Trophoblast cell (in vitro differentiated cells and primary cell): ENCODE data around the gene NEK1.

ENCODE experiments used
- DNase-seq, 2 donors: peaks; one replicate each; pipeline ENCODE4 v3.0.0-alpha.2; 2016
- H2AFZ ChIP-seq: 2 replicates; pipeline ENCODE4 v1.6.1; 2013; ENCODE audit warnings: low read length, moderate library complexity, mild to moderate bottlenecking; ENCODE audit not compliant: insufficient read depth, poor library complexity
- H2AK5ac ChIP-seq: 2 replicates; pipeline ENCODE4 v1.6.1; 2013; ENCODE audit warnings: mild to moderate bottlenecking, low read length
- H2BK120ac ChIP-seq: 2 replicates; pipeline ENCODE4 v1.6.1; 2013; ENCODE audit warnings: low read length, mild to moderate bottlenecking, moderate library complexity; ENCODE audit not compliant: insufficient read depth, poor library complexity
- H2BK12ac ChIP-seq: 2 replicates; pipeline ENCODE4 v1.6.1; 2013; ENCODE audit warnings: mild to moderate bottlenecking, low read length, moderate library complexity
- H2BK5ac ChIP-seq: 2 replicates; pipeline ENCODE4 v1.6.1; 2013; ENCODE audit warnings: low read length, low read depth, moderate library complexity, mild to moderate bottlenecking; ENCODE audit not compliant: poor library complexity
- H3K14ac ChIP-seq: 2 replicates; pipeline ENCODE4 v1.6.1; 2013; ENCODE audit warnings: mild to moderate bottlenecking, low read length
- H3K18ac ChIP-seq: 2 replicates; pipeline ENCODE4 v1.6.1; 2013; ENCODE audit warnings: mild to moderate bottlenecking, low read length
- H3K23ac ChIP-seq: 2 replicates; pipeline ENCODE4 v1.6.1; 2013; ENCODE audit warnings: low read length
- H3K27ac ChIP-seq: 2 replicates; pipeline ENCODE4 v1.5.1; 2013; ENCODE audit warnings: low read depth, mild to moderate bottlenecking, inconsistent platforms, low read length, moderate library complexity
- H3K27me3 ChIP-seq: 2 replicates; pipeline ENCODE4 v1.6.1; 2013; ENCODE audit warnings: inconsistent platforms, mild to moderate bottlenecking, low read length, moderate library complexity; ENCODE audit not compliant: insufficient read depth
- H3K36me3 ChIP-seq, 2 experiments: 1 replicate in 1 of 2; 2 replicates in 1 of 2; pipeline ENCODE4 v1.6.1; 2013; ENCODE audit warnings: low read length in 2 of 2, mild to moderate bottlenecking in 2 of 2, moderate library complexity in 1 of 2; ENCODE audit not compliant: insufficient read depth in 2 of 2, control insufficient read depth in 1 of 2
- H3K4ac ChIP-seq: 2 replicates; pipeline ENCODE4 v1.6.1; 2013; ENCODE audit warnings: low read depth, mild to moderate bottlenecking, low read length, moderate library complexity
- H3K4me1 ChIP-seq, 2 experiments: 1 replicate in 1 of 2; 2 replicates in 1 of 2; pipeline ENCODE4 v1.6.1; 2013; ENCODE audit warnings: low read length in 2 of 2, mild to moderate bottlenecking in 2 of 2, moderate library complexity in 1 of 2; ENCODE audit not compliant: insufficient read depth in 2 of 2, control insufficient read depth in 1 of 2
- H3K4me2 ChIP-seq: 2 replicates; pipeline ENCODE4 v1.6.1; 2013; ENCODE audit warnings: inconsistent platforms, mild to moderate bottlenecking, low read length, moderate library complexity
- H3K4me3 ChIP-seq: 2 replicates; pipeline ENCODE4 v1.5.1; 2013; ENCODE audit warnings: mild to moderate bottlenecking, low read depth, low read length, inconsistent platforms
- H3K79me1 ChIP-seq: one replicate; pipeline ENCODE4 v1.6.1; 2013; ENCODE audit warnings: low read length
- H3K79me2 ChIP-seq: 2 replicates; pipeline ENCODE4 v1.6.1; 2013; ENCODE audit warnings: low read length, mild to moderate bottlenecking; ENCODE audit not compliant: control insufficient read depth, insufficient read depth, poor library complexity
- H3K9ac ChIP-seq: 2 replicates; pipeline ENCODE4 v1.6.1; 2013; ENCODE audit warnings: mild to moderate bottlenecking, low read length
- H3K9me3 ChIP-seq: 2 replicates; pipeline ENCODE4 v1.6.1; 2013; ENCODE audit warnings: low read depth, mild to moderate bottlenecking, control low read depth, inconsistent platforms, low read length; ENCODE audit not compliant: insufficient read depth
- H4K12ac ChIP-seq: 2 replicates; pipeline ENCODE4 v1.6.1; 2013; ENCODE audit warnings: low read depth, mild to moderate bottlenecking, low read length, moderate library complexity
- H4K8ac ChIP-seq: 2 replicates; pipeline ENCODE4 v1.6.1; 2013; ENCODE audit warnings: low read depth, mild to moderate bottlenecking, low read length, moderate library complexity
- H4K91ac ChIP-seq: one replicate; pipeline ENCODE4 v1.6.1; 2013; ENCODE audit warnings: low read depth, mild to moderate bottlenecking, low read length, moderate library complexity
- WGBS: extraction: QIAGEN DNeasy Blood & Tissue Kit; methylation state at CpG from one replicate; pipeline ENCODE4 v1.1.7; 2013; ENCODE audit warnings: missing lambda C conversion rate; ENCODE audit not compliant: insufficient read length, insufficient coverage; ENCODE audit errors: extremely low coverage; 5-methylcytosine and 5-hydroxymethylcytosine counted together

The NEK1 gene

GRCh38 chr4:169376421-169376820 is 236.0 kb downstream of the NEK1 start:
- H3K4me1 ChIP-seq: no peaks in the 10 kb centered on the region
- H3K4me3 ChIP-seq: no peak overlapping the region
- no peak overlapping the region for H3K4ac ChIP-seq
- no peaks in the 10 kb centered on the region for H3K79me1 ChIP-seq
- peak; percentile 52 to 83 for DNase-seq
- no peak overlapping the region for H2AK5ac ChIP-seq
- no peaks in the 10 kb centered on the region for H3K36me3 ChIP-seq
- no peak overlapping the region for H3K4me2 ChIP-seq
- H3K18ac ChIP-seq: no peak overlapping the region
- H4K91ac ChIP-seq: no peak overlapping the region
- H2AFZ ChIP-seq: no peak overlapping the region
- H3K27me3 ChIP-seq: no peaks in the 10 kb centered on the region
- H4K12ac ChIP-seq: no peak overlapping the region
- H3K27ac ChIP-seq: no peak overlapping the region
- H2BK12ac ChIP-seq: no peak overlapping the region
- no peak overlapping the region for H3K9ac ChIP-seq
- peaks cover 4% of the 10 kb centered on the region for H3K9me3 ChIP-seq
- H3K79me2 ChIP-seq: no peaks in the 10 kb centered on the region
- no peak overlapping the region for H2BK120ac ChIP-seq
- H3K23ac ChIP-seq: no peak overlapping the region
- H2BK5ac ChIP-seq: no peak overlapping the region
- H4K8ac ChIP-seq: no peak overlapping the region
- H3K14ac ChIP-seq: no peak overlapping the region
- no CpG with 5 or more reads among the region's 1 CpG for WGBS

- no peaks in the 10 kb centered on the region for H3K36me3 ChIP-seq
- no peak overlapping the region for H4K91ac ChIP-seq
- no peak overlapping the region for H3K14ac ChIP-seq
- H3K23ac ChIP-seq: no peak overlapping the region
- H3K27me3 ChIP-seq: no peaks in the 10 kb centered on the region
- no peak overlapping the region for H2BK12ac ChIP-seq
- H3K79me1 ChIP-seq: no peaks in the 10 kb centered on the region
- H3K4me2 ChIP-seq: no peak overlapping the region
- no peak overlapping the region for H3K4me3 ChIP-seq
- peaks cover 4% of the 10 kb centered on the region for H3K9me3 ChIP-seq
- no peaks in the 10 kb centered on the region for H3K79me2 ChIP-seq
- H3K4me1 ChIP-seq: no peaks in the 10 kb centered on the region
- no peak overlapping the region for H4K12ac ChIP-seq
- H3K27ac ChIP-seq: no peak overlapping the region
- no peak for DNase-seq
- no peak overlapping the region for H2AFZ ChIP-seq
- H2BK120ac ChIP-seq: no peak overlapping the region
- no peak overlapping the region for H2BK5ac ChIP-seq
- H3K9ac ChIP-seq: no peak overlapping the region
- no CpG with 5 or more reads among the region's 2 CpGs for WGBS
- no peak overlapping the region for H2AK5ac ChIP-seq
- H3K18ac ChIP-seq: no peak overlapping the region
- no peak overlapping the region for H3K4ac ChIP-seq
- no peak overlapping the region for H4K8ac ChIP-seq
Measured at GRCh38 chr4:169372791-169373190, 239.6 kb downstream of the NEK1 start.

- DNase-seq: no peak
- no peaks in the 10 kb centered on the region for H3K36me3 ChIP-seq
- no peak overlapping the region for H3K14ac ChIP-seq
- H4K91ac ChIP-seq: no peak overlapping the region
- H3K79me1 ChIP-seq: no peaks in the 10 kb centered on the region
- no peak overlapping the region for H2BK12ac ChIP-seq
- H3K9me3 ChIP-seq: no peaks in the 10 kb centered on the region
- H2AFZ ChIP-seq: no peak overlapping the region
- no peak overlapping the region for H3K18ac ChIP-seq
- H3K27ac ChIP-seq: no peak overlapping the region
- H3K4me2 ChIP-seq: no peak overlapping the region
- H3K4ac ChIP-seq: no peak overlapping the region
- no peak overlapping the region for H2BK120ac ChIP-seq
- H3K23ac ChIP-seq: no peak overlapping the region
- no peaks in the 10 kb centered on the region for H3K4me1 ChIP-seq
- no peak overlapping the region for H4K12ac ChIP-seq
- H3K4me3 ChIP-seq: no peak overlapping the region
- no peaks in the 10 kb centered on the region for H3K79me2 ChIP-seq
- H2AK5ac ChIP-seq: no peak overlapping the region
- H3K9ac ChIP-seq: no peak overlapping the region
- no CpG with 5 or more reads among the region's 6 CpGs for WGBS
- H2BK5ac ChIP-seq: no peak overlapping the region
- no peaks in the 10 kb centered on the region for H3K27me3 ChIP-seq
- H4K8ac ChIP-seq: no peak overlapping the region
Measured at GRCh38 chr4:169369634-169370033, 242.7 kb downstream of the NEK1 start.

GRCh38 chr4:169367826-169368225 is 244.6 kb downstream of the NEK1 start:
- no peak overlapping the region for H3K27ac ChIP-seq
- H3K4me2 ChIP-seq: no peak overlapping the region
- DNase-seq: no peak
- H2AK5ac ChIP-seq: no peak overlapping the region
- H3K4me3 ChIP-seq: no peak overlapping the region
- H3K4me1 ChIP-seq: no peaks in the 10 kb centered on the region
- H3K79me2 ChIP-seq: no peaks in the 10 kb centered on the region
- H3K9me3 ChIP-seq: no peaks in the 10 kb centered on the region
- no peak overlapping the region for H3K23ac ChIP-seq
- no peak overlapping the region for H3K14ac ChIP-seq
- no peaks in the 10 kb centered on the region for H3K27me3 ChIP-seq
- H4K91ac ChIP-seq: no peak overlapping the region
- no peak overlapping the region for H4K12ac ChIP-seq
- no peak overlapping the region for H2BK120ac ChIP-seq
- H2BK12ac ChIP-seq: no peak overlapping the region
- no peak overlapping the region for H2BK5ac ChIP-seq
- H3K79me1 ChIP-seq: no peaks in the 10 kb centered on the region
- no peaks in the 10 kb centered on the region for H3K36me3 ChIP-seq
- H3K4ac ChIP-seq: no peak overlapping the region
- H3K18ac ChIP-seq: no peak overlapping the region
- no peak overlapping the region for H3K9ac ChIP-seq
- H4K8ac ChIP-seq: no peak overlapping the region
- H2AFZ ChIP-seq: no peak overlapping the region
